HepG2 (cell line): ENCODE measurements around the gene PLXNC1. TPM values are rescaled to one million over a fixed set of nuclear protein-coding genes. Genes with fewer than 3 reads are reported as not detected.

Source experiments
- ATAC-seq: fragments of 200-7000 bp; cut with Tn5 transposase; 3 replicates; pipeline ENCODE4 v1.9.1; 2020; ENCODE audit warnings: mild to moderate bottlenecking, moderate library complexity
- BruUV-seq: library from RNA; stranded (reverse); fragments of 400-500 nt; replicated peaks from 2 replicates; lab custom pipeline; 2021; lab: Mats Ljungman, UMichigan
- CTCF ChIA-PET: fragments of 300-600 bp; formaldehyde crosslinking; extraction: SDS; loops from one replicate; lab custom pipeline; 2021; ENCODE audit warnings: low total read pairs, inconsistent platforms, low intra/inter-chr PET ratio; lab: Yijun Ruan, JAX
- POLR2A ChIA-PET: fragments of 350-600 bp; sonication (Branson Sonifier 250); formaldehyde crosslinking; loops from one replicate; lab custom pipeline; 2020; ENCODE audit warnings: antibody characterized with exemption, inconsistent platforms; lab: Yijun Ruan, JAX
- DNase-seq: peaks from one replicate; pipeline ENCODE4 v3.0.0-alpha.2; 2015; ENCODE audit warnings: low spot score
- FAIRE-seq: peaks from 3 replicates; lab custom pipeline; 2011; peaks lifted over from hg19 to GRCh38; lab: Jason Lieb, UNC
- H2AFZ ChIP-seq: one replicate; pipeline ENCODE4 v1.6.1; 2011; ENCODE audit warnings: low read length, inconsistent platforms
- H3K27ac ChIP-seq: fragments of 300-600 bp; 3 replicates; pipeline ENCODE4 v1.8.0; 2011; ENCODE audit warnings: mixed run types, mild to moderate bottlenecking, mixed read lengths, low read length, inconsistent platforms; ENCODE audit not compliant: insufficient read depth; ENCODE audit errors: extremely low read length
- H3K27me3 ChIP-seq, 2 experiments: fragments of 200-600 bp in 1 of 2; 2 replicates in 1 of 2; 3 replicates in 1 of 2; pipeline versions ENCODE4 v1.6.0 to v1.8.0; 2011; ENCODE audit warnings: low read length in 2 of 2, mild to moderate bottlenecking in 2 of 2, moderate library complexity in 2 of 2, inconsistent platforms in 1 of 2; ENCODE audit not compliant: insufficient read depth in 2 of 2, control insufficient read depth in 1 of 2
- H3K36me3 ChIP-seq, 2 experiments: fragments of 200-600 bp in 1 of 2; replicated peaks in 1 of 2; 2 replicates in 1 of 2; 3 replicates in 1 of 2; pipeline versions ENCODE4 v1.5.1 to v1.8.0; 2011; ENCODE audit warnings: low read length in 2 of 2, inconsistent platforms in 1 of 2; ENCODE audit not compliant: insufficient read depth in 2 of 2, control insufficient read depth in 1 of 2
- H3K4me1 ChIP-seq: 2 replicates; pipeline ENCODE4 v1.5.1; 2012; ENCODE audit warnings: low read length, inconsistent platforms; ENCODE audit not compliant: insufficient read depth
- H3K4me2 ChIP-seq: 2 replicates; pipeline ENCODE4 v1.6.0; 2011; ENCODE audit warnings: low read depth, low read length, inconsistent platforms
- H3K4me3 ChIP-seq, 3 experiments: fragments of 200-600 bp in 1 of 3; sonication (generic), shearing (Covaris generic) in 1 of 3; replicated peaks in 1 of 3; 2 replicates each; pipeline ENCODE4 v1.5.1; 2011 to 2016; ENCODE audit warnings: low read length in 3 of 3, inconsistent platforms in 2 of 3, low read depth in 2 of 3, mild to moderate bottlenecking in 2 of 3, control low read depth in 1 of 3, mixed read lengths in 1 of 3; ENCODE audit not compliant: insufficient read depth in 1 of 3
- H3K79me2 ChIP-seq: one replicate; pipeline ENCODE4 v1.6.1; 2011; ENCODE audit warnings: low read length, inconsistent platforms; ENCODE audit not compliant: insufficient read depth
- H3K9ac ChIP-seq: 2 replicates; pipeline ENCODE4 v1.6.0; 2011; ENCODE audit warnings: mild to moderate bottlenecking, low read depth, low read length, inconsistent platforms; ENCODE audit not compliant: insufficient read depth
- H3K9me3 ChIP-seq: 2 replicates; pipeline ENCODE4 v1.5.1; 2012; ENCODE audit warnings: mild to moderate bottlenecking, low read length
- H4K20me1 ChIP-seq: 2 replicates; pipeline ENCODE4 v1.6.0; 2011; ENCODE audit warnings: inconsistent platforms, mild to moderate bottlenecking, low read length, moderate library complexity; ENCODE audit not compliant: insufficient read depth
- PHB2 ChIP-seq: fragments of 450-650 bp; IDR thresholded peaks from 2 replicates; pipeline ENCODE4 v1.6.1; 2018; ENCODE audit not compliant: partially characterized antibody
- PTBP1 ChIP-seq: fragments of 200-400 bp; formaldehyde crosslinking; IDR thresholded peaks from 2 replicates; pipeline ENCODE4 v1.6.1; 2018; ENCODE audit warnings: low read length, low read depth; ENCODE audit not compliant: poor library complexity, severe bottlenecking
- REPIN1 ChIP-seq: sonication (generic); formaldehyde crosslinking; IDR thresholded peaks from 2 replicates; pipeline ENCODE4 v1.8.0; 2022; ENCODE audit warnings: missing genetic modification reagents, low read depth, mild to moderate bottlenecking, borderline replicate concordance
- SMAD1 ChIP-seq: sonication (generic); formaldehyde crosslinking; IDR thresholded peaks from 2 replicates; pipeline ENCODE4 v1.4.0; 2020; ENCODE audit warnings: missing genetic modification reagents, low read depth, mild to moderate bottlenecking, borderline replicate concordance
- ZNF616 ChIP-seq: sonication (generic); formaldehyde crosslinking; IDR thresholded peaks from 2 replicates; pipeline ENCODE4 v1.5.0; 2020; ENCODE audit warnings: low read depth, mild to moderate bottlenecking, missing genetic modification reagents
- WGBS: methylation state at CpG from one replicate; pipeline ENCODE4 v1.1.6; 2017; ENCODE audit warnings: low lambda C conversion rate; 5-methylcytosine and 5-hydroxymethylcytosine counted together
- in situ Hi-C: cut with HindIII; loops from 2 replicates; pipeline ENCODE4 v1.10.0; 2017; ENCODE audit warnings: low pct_unique_long_range_greater_than_20kb; ENCODE audit not compliant: extremely low pct_ligation_motif_present
- intact Hi-C: fragments of 100-400 bp; cut with micrococcal nuclease; formaldehyde crosslinking; loops from one replicate; pipeline ENCODE4 v1.10.0; 2022; ENCODE audit not compliant: unreplicated experiment
- polyA plus RNA-seq, 8 experiments: library from polyadenylated mRNA; depleted of rRNA in 3 of 8; stranded (reverse) in 7 of 8; unstranded in 1 of 8; fragments of >200 nt; fragmentation: Illumina TruSeq in 4 of 8; extraction: Trizol in 4 of 8; gene quantifications; 2 replicates each; pipeline versions ENCODE4 v1.2.1 to v1.2.3, GENCODE V29; 2011 to 2016; ENCODE audit warnings: low read depth in 4 of 8, missing spikeins in 1 of 8, mixed read lengths in 1 of 8; ENCODE audit not compliant: insufficient read depth in 1 of 8
- total RNA-seq, 5 experiments: library from RNA; depleted of rRNA; stranded (reverse); fragments of >200 nt; fragmentation: Illumina TruSeq; extraction: Trizol; gene quantifications; 2 replicates each; pipeline ENCODE4 v1.2.3, GENCODE V29; 2016; ENCODE audit warnings: low read depth in 1 of 5
- TF ChIP-seq, protein P1 (sequence below): sonication (generic); formaldehyde crosslinking; IDR thresholded peaks from 2 replicates; pipeline ENCODE4 v1.5.0; 2020; ENCODE audit warnings: mild to moderate bottlenecking, missing genetic modification reagents, borderline replicate concordance
- TF ChIP-seq, protein P2 (sequence below): fragments of 450-650 bp; IDR thresholded peaks from 2 replicates; pipeline ENCODE4 v1.6.1; 2017
- TF ChIP-seq, protein P3 (sequence below): sonication (generic); formaldehyde crosslinking; IDR thresholded peaks from 2 replicates; pipeline ENCODE4 v1.5.0; 2020; ENCODE audit warnings: mild to moderate bottlenecking, missing genetic modification reagents, moderate library complexity

Gene PLXNC1
- total and polyA plus RNA-seq, 2 of the 13 experiments (the other 11 are each of a cell fraction or from before 2014, with no cell fraction given) = 6.6 to 11.2 TPM

- TF ChIP-seq, protein P1, sequence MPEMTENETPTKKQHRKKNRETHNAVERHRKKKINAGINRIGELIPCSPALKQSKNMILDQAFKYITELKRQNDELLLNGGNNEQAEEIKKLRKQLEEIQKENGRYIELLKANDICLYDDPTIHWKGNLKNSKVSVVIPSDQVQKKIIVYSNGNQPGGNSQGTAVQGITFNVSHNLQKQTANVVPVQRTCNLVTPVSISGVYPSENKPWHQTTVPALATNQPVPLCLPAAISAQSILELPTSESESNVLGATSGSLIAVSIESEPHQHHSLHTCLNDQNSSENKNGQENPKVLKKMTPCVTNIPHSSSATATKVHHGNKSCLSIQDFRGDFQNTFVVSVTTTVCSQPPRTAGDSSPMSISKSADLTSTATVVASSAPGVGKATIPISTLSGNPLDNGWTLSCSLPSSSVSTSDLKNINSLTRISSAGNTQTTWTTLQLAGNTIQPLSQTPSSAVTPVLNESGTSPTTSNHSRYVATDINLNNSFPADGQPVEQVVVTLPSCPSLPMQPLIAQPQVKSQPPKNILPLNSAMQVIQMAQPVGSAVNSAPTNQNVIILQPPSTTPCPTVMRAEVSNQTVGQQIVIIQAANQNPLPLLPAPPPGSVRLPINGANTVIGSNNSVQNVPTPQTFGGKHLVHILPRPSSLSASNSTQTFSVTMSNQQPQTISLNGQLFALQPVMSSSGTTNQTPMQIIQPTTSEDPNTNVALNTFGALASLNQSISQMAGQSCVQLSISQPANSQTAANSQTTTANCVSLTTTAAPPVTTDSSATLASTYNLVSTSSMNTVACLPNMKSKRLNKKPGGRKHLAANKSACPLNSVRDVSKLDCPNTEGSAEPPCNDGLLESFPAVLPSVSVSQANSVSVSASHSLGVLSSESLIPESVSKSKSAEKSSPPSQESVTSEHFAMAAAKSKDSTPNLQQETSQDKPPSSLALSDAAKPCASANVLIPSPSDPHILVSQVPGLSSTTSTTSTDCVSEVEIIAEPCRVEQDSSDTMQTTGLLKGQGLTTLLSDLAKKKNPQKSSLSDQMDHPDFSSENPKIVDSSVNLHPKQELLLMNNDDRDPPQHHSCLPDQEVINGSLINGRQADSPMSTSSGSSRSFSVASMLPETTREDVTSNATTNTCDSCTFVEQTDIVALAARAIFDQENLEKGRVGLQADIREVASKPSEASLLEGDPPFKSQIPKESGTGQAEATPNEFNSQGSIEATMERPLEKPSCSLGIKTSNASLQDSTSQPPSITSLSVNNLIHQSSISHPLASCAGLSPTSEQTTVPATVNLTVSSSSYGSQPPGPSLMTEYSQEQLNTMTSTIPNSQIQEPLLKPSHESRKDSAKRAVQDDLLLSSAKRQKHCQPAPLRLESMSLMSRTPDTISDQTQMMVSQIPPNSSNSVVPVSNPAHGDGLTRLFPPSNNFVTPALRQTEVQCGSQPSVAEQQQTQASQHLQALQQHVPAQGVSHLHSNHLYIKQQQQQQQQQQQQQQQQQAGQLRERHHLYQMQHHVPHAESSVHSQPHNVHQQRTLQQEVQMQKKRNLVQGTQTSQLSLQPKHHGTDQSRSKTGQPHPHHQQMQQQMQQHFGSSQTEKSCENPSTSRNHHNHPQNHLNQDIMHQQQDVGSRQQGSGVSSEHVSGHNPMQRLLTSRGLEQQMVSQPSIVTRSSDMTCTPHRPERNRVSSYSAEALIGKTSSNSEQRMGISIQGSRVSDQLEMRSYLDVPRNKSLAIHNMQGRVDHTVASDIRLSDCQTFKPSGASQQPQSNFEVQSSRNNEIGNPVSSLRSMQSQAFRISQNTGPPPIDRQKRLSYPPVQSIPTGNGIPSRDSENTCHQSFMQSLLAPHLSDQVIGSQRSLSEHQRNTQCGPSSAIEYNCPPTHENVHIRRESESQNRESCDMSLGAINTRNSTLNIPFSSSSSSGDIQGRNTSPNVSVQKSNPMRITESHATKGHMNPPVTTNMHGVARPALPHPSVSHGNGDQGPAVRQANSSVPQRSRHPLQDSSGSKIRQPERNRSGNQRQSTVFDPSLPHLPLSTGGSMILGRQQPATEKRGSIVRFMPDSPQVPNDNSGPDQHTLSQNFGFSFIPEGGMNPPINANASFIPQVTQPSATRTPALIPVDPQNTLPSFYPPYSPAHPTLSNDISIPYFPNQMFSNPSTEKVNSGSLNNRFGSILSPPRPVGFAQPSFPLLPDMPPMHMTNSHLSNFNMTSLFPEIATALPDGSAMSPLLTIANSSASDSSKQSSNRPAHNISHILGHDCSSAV (CRISPR knock-in tag) = no peak
- TF ChIP-seq, all 625 proteins: peak for 0
These were observed 16.8 kb downstream of the PLXNC1 start (continued) for GRCh38 chr12:94165138-94165537.

GRCh38 chr12:94165670-94166364 lies 17.4 kb downstream of the PLXNC1 start:
- no TSS peak for BruUV-seq
- no peak overlapping the region for H3K27ac ChIP-seq
- H3K4me1 ChIP-seq = peaks cover 17% of the 10 kb centered on the region
- H2AFZ ChIP-seq = no peak overlapping the region
- in situ Hi-C loops = no loop called here
- H3K4me2 ChIP-seq = no peak overlapping the region
- H4K20me1 ChIP-seq = no peaks in the 10 kb centered on the region
- H3K27me3 ChIP-seq = no peaks in the 10 kb centered on the region
- peaks cover 0 to 3% of the 10 kb centered on the region in 2 experiments; a peak in 3 of 5 replicates for H3K36me3 ChIP-seq
- POLR2A ChIA-PET = interaction anchor here (3.8 kb wide), 1 partner anchor 13 kb away, joined by 13 read pairs; no protein-coding TSS in a partner anchor
- WGBS = 90% methylated on average over 6 of the region's 6 CpGs
- H3K9ac ChIP-seq = no peak overlapping the region
- CTCF ChIA-PET = no interaction called here
- intact Hi-C loops = no loop called here
- H3K79me2 ChIP-seq = peaks cover 8% of the 10 kb centered on the region
- ATAC-seq (no peak), DNase-seq (no peak), FAIRE-seq (no peak)
- H3K9me3 ChIP-seq = no peaks in the 10 kb centered on the region
- no peak overlapping the region for H3K4me3 ChIP-seq
- TF ChIP-seq PHB2 (no peak), REPIN1 (CRISPR knock-in tag) (no peak), SMAD1 (CRISPR knock-in tag) (no peak), PTBP1 (no peak), ZNF616 (no peak)
- TF ChIP-seq, protein P2, sequence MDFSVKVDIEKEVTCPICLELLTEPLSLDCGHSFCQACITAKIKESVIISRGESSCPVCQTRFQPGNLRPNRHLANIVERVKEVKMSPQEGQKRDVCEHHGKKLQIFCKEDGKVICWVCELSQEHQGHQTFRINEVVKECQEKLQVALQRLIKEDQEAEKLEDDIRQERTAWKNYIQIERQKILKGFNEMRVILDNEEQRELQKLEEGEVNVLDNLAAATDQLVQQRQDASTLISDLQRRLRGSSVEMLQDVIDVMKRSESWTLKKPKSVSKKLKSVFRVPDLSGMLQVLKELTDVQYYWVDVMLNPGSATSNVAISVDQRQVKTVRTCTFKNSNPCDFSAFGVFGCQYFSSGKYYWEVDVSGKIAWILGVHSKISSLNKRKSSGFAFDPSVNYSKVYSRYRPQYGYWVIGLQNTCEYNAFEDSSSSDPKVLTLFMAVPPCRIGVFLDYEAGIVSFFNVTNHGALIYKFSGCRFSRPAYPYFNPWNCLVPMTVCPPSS = no peak
- TF ChIP-seq, protein P3, sequence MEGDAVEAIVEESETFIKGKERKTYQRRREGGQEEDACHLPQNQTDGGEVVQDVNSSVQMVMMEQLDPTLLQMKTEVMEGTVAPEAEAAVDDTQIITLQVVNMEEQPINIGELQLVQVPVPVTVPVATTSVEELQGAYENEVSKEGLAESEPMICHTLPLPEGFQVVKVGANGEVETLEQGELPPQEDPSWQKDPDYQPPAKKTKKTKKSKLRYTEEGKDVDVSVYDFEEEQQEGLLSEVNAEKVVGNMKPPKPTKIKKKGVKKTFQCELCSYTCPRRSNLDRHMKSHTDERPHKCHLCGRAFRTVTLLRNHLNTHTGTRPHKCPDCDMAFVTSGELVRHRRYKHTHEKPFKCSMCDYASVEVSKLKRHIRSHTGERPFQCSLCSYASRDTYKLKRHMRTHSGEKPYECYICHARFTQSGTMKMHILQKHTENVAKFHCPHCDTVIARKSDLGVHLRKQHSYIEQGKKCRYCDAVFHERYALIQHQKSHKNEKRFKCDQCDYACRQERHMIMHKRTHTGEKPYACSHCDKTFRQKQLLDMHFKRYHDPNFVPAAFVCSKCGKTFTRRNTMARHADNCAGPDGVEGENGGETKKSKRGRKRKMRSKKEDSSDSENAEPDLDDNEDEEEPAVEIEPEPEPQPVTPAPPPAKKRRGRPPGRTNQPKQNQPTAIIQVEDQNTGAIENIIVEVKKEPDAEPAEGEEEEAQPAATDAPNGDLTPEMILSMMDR (CRISPR knock-in tag) = no peak
